ES-I3 (cell line): ENCODE measurements around the gene GNG12.

ENCODE experiments used
- H3K36me3 ChIP-seq: 2 replicates; pipeline ENCODE4 v1.6.1; 2013; ENCODE audit warnings: mild to moderate bottlenecking, low read length, control low read depth, moderate library complexity; ENCODE audit not compliant: insufficient read depth
- H3K4me1 ChIP-seq: 2 replicates; pipeline ENCODE4 v1.6.1; 2013; ENCODE audit warnings: mild to moderate bottlenecking, control low read depth, low read length; ENCODE audit not compliant: insufficient read depth
- H3K9ac ChIP-seq: 2 replicates; pipeline ENCODE4 v1.6.1; 2013; ENCODE audit warnings: low read depth, mild to moderate bottlenecking, low read length, moderate library complexity
- H3K9me3 ChIP-seq: 2 replicates; pipeline ENCODE4 v1.6.1; 2013; ENCODE audit warnings: mild to moderate bottlenecking, low read length, moderate library complexity; ENCODE audit not compliant: control insufficient read depth, insufficient read depth

GNG12 gene

GRCh38 chr1:67704351-67704750 lies 128.9 kb downstream of the GNG12 start:
- Histone ChIP-seq H3K36me3 (no peaks in the 10 kb centered on the region), H3K4me1 (peaks cover 17% of the 10 kb centered on the region), H3K9ac (no peak overlapping the region), H3K9me3 (no peaks in the 10 kb centered on the region)

- Histone ChIP-seq H3K36me3 (no peaks in the 10 kb centered on the region), H3K9ac (no peak overlapping the region), H3K9me3 (no peaks in the 10 kb centered on the region), H3K4me1 (peaks cover 20% of the 10 kb centered on the region)
These were observed 131.4 kb downstream of the GNG12 start for GRCh38 chr1:67701876-67702275.

- Histone ChIP-seq H3K36me3 (no peaks in the 10 kb centered on the region), H3K9me3 (no peaks in the 10 kb centered on the region), H3K9ac (peak overlapping the region; percentile 7; the same call in 1 of the 2 replicates), H3K4me1 (peaks cover 20% of the 10 kb centered on the region)
These were observed 132.4 kb downstream of the GNG12 start for GRCh38 chr1:67700692-67701410.

DNA sequence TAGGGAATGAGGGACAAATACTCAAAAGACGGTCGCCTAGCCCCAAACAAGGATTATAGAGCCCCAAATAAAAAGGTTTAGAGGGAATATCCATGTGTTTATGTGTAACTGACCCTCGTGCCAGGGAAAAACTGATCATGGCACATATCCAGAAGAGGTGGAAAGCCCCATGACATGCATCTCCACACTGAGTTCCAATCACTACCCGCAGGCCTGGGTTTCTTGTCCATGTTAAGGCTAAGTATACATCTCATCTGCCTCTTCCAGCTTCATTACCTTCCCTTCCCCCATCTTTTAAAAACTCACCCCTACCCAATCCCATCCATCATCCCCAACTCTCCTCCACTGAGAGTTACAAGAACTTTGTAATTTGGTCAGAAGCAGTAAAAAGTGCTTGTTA lies 133.0 kb downstream of the GNG12 start:
- H3K9ac ChIP-seq: no peak overlapping the region; the same call in 1 of the 2 replicates
- no peaks in the 10 kb centered on the region for H3K36me3 ChIP-seq
- H3K4me1 ChIP-seq: peaks cover 20% of the 10 kb centered on the region
- H3K9me3 ChIP-seq: no peaks in the 10 kb centered on the region

DNA sequence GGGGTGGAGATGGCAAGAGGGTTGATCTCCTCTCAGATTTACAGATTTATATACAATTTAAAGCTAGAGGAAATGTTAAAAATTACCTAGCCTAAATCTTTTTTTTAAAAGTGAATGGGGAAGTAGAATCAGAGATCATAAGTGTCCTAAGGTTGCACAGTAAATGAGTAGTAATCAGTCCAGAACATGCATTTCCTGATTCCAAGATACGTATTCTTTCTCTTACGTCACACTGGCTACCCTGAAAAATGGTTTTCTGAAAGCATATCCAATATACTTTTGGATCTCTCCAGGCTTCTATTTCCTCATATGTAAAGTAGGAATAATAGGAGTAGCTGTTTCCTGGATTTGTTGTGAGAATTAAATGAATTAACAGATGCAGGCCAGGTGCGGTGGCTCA lies 136.6 kb downstream of the GNG12 start:
- H3K4me1 ChIP-seq: peaks cover 20% of the 10 kb centered on the region
- no peaks in the 10 kb centered on the region for H3K36me3 ChIP-seq
- no peak overlapping the region for H3K9ac ChIP-seq
- H3K9me3 ChIP-seq: no peaks in the 10 kb centered on the region

GRCh38 chr1:67695963-67696362 lies 137.3 kb downstream of the GNG12 start:
- H3K36me3 ChIP-seq: no peaks in the 10 kb centered on the region
- peaks cover 15% of the 10 kb centered on the region for H3K4me1 ChIP-seq
- H3K9ac ChIP-seq: no peak overlapping the region
- H3K9me3 ChIP-seq: no peaks in the 10 kb centered on the region

GRCh38 chr1:67691712-67692111 lies 141.6 kb downstream of the GNG12 start:
- H3K9me3 ChIP-seq: no peaks in the 10 kb centered on the region
- H3K36me3 ChIP-seq: peaks cover 11% of the 10 kb centered on the region

GRCh38 chr1:67690411-67690810 lies 142.9 kb downstream of the GNG12 start:
- H3K9ac ChIP-seq: no peak overlapping the region
- 0 out of 2 replicates have a peak, but pooled peaks cover 11% of the 10 kb centered on the region for H3K4me1 ChIP-seq
- H3K36me3 ChIP-seq: peaks cover 11% of the 10 kb centered on the region
- H3K9me3 ChIP-seq: no peaks in the 10 kb centered on the region; the same call in 1 of the 2 replicates

More at GRCh38 chr1:67691712-67692111, 141.6 kb downstream of the GNG12 start:
- Histone ChIP-seq H3K4me1 (0 out of 2 replicates have a peak, but pooled peaks cover 11% of the 10 kb centered on the region), H3K9ac (no peak overlapping the region)

DNA sequence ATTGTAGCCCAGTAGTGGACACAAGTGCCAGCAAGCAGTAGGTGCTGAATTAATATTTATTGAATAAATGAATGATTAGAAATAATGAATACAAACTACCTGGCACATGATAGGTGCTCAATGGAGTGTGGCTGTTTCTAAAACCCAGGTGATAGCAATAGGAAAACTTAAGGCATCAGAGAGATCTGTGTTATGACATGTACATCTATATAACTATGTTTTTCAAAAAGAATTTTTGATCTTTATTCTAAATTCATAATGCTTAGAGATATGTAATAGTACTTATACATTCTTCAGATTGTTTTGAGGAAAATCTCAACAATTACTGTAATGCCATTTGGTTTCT lies 143.3 kb downstream of the GNG12 start:
- Histone ChIP-seq H3K9me3 (no peaks in the 10 kb centered on the region; the same call in 1 of the 2 replicates), H3K4me1 (0 out of 2 replicates have a peak, but pooled peaks cover 11% of the 10 kb centered on the region), H3K36me3 (peaks cover 11% of the 10 kb centered on the region), H3K9ac (no peak overlapping the region)

GRCh38 chr1:67689267-67690017 lies 143.8 kb downstream of the GNG12 start:
- no peaks in the 10 kb centered on the region; the same call in 1 of the 2 replicates for H3K9me3 ChIP-seq
- H3K4me1 ChIP-seq: 0 out of 2 replicates have a peak, but pooled peaks cover 11% of the 10 kb centered on the region
- no peak overlapping the region for H3K9ac ChIP-seq
- H3K36me3 ChIP-seq: peaks cover 11% of the 10 kb centered on the region

GRCh38 chr1:67688526-67689219 lies 144.6 kb downstream of the GNG12 start:
- no peak overlapping the region for H3K9ac ChIP-seq
- H3K36me3 ChIP-seq: peaks cover 11% of the 10 kb centered on the region
- no peaks in the 10 kb centered on the region; the same call in 1 of the 2 replicates for H3K9me3 ChIP-seq
- H3K4me1 ChIP-seq: 0 out of 2 replicates have a peak, but pooled peaks cover 15% of the 10 kb centered on the region

- H3K9me3 ChIP-seq: no peaks in the 10 kb centered on the region; the same call in 1 of the 2 replicates
- 0 out of 2 replicates have a peak, but pooled peaks cover 20% of the 10 kb centered on the region for H3K4me1 ChIP-seq
- peak overlapping the region; percentile 98 for H3K9ac ChIP-seq
- peaks cover 11% of the 10 kb centered on the region for H3K36me3 ChIP-seq
These were observed 145.6 kb downstream of the GNG12 start for GRCh38 chr1:67687649-67688048.

- Histone ChIP-seq H3K36me3 (peaks cover 11% of the 10 kb centered on the region), H3K9ac (peak overlapping the region; percentile 98), H3K4me1 (0 out of 2 replicates have a peak, but pooled peaks cover 20% of the 10 kb centered on the region), H3K9me3 (no peaks in the 10 kb centered on the region; the same call in 1 of the 2 replicates)
These were observed 146.1 kb downstream of the GNG12 start for GRCh38 chr1:67687198-67687545.
